EH (cell line): Measurements from ENCODE around the gene ENG.

Experiments used
- DNase-seq: peaks from one replicate; pipeline ENCODE4 v3.0.0-alpha.2; 2015; ENCODE audit warnings: low read depth

Gene ENG

DNA sequence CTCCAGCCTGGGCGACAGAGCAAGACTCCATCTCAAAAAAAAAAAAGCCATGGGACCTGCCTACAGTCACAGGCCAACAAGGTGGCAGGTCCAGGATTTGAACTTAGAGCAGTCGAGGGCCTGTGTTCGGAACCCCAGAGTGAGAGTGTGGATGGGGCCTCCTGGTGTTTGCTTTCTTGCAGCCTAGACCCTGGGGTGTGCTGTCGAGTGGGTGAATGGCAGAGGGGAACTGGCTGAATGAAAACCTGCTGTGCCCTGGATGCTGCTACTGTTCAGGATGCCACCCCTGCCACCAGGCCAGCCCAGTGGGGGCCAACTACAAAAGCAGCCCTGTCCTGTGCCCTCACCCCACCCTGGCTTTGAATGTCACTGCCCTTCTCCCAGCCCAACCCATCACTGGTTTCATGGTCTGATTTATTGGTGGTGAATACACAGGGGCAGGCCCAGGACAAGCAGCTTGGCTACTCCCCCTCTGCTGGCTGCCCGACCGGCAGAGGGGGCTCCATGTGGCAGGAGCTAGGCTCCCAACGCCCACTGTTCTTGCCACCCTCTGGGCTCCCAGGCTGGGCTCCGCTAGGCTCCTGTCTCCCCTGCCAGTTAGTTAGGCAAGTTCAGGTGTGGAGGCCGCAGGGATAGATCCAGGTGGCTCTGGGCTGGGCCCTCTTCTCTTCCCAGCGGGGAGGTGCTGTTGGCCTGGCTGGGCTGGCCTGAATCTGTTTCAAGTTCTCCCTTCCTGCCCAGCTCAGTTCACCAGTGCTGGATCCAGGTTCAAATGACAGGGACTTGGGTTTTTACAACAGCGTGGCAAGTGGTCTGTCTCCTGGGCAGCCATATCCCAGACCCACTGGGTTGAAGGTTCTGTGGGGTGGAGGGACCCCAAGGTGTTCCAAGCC is 39.6 kb downstream of the ENG start:
- no peak for DNase-seq

DNA sequence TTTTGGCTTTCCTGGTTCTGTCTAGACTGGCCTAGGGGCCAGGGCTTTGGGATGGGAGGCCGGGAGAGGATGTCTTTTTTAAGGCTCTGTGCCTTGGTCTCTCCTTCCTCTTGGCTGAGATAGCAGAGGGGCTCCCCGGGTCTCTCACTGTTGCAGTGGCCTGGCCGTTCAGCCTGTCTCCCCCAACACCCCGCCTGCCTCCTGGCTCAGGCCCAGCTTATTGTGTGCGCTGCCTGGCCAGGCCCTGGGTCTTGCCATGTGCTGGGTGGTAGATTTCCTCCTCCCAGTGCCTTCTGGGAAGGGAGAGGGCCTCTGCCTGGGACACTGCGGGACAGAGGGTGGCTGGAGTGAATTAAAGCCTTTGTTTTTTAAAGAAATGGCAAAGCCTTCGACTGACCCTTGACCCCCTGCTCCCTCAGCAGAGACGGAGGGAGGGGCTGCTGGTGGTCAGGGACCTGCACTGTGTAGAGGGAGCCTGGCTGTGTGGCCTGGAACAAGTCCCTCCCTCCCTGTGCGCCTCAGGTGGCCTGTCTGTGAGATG is 40.7 kb downstream of the ENG start:
- DNase-seq: no peak

DNA sequence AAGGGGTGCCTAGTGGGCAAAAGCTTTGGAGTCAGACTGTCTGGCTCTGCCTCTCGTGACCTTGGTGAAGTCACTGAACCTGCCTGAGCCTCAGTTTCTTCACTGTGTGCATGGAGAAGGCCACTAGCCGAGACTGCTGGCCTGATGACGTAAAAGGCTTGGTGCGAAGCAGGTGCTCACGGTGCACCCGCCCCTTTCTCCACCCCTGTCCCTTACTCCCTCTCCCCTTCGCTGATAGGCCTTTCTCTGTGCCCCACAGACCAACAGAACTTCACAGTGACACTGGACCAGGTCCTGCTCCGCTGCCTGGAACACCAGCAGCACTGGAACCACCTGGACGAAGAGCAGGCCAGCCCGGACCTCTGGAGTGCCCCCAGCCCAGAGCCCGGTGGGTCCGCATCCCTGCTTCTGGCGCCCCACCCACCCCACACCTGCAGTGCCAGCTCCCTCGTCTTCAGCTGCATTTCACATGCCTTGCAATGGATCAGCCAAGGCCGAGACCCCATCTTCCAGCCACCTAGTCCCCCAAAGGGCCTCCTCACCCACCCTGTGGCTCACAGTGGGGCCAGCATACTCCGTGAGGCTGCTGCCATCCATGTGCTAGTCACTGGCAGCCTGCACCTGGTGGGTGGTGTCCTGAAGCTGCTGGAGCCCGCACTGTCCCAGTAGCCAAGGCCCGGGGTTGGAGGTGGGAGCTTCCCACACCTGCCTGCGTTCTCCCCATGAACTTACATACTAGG is 41.4 kb downstream of the ENG start:
- DNase-seq: no peak

DNA sequence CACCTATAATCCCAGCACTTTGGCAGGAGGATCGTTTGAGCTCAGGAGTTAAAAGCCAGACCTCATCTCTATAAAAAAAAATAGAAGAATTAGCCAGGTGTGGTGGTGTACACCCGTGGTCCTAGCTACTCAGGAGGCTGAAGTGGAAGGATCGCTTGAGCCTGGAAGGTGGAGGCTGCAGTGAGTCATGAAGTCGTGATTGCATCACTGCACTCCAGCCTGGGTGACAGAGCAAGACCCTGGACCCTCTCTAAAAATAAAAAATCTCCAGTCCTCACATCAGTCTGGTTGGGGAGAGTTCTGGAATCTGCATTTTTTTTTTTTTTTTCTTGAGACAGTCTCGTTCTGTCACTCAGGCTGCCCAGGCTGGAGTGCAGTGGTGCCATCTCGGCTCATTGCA is 42.4 kb downstream of the ENG start:
- DNase-seq: no peak

DNA sequence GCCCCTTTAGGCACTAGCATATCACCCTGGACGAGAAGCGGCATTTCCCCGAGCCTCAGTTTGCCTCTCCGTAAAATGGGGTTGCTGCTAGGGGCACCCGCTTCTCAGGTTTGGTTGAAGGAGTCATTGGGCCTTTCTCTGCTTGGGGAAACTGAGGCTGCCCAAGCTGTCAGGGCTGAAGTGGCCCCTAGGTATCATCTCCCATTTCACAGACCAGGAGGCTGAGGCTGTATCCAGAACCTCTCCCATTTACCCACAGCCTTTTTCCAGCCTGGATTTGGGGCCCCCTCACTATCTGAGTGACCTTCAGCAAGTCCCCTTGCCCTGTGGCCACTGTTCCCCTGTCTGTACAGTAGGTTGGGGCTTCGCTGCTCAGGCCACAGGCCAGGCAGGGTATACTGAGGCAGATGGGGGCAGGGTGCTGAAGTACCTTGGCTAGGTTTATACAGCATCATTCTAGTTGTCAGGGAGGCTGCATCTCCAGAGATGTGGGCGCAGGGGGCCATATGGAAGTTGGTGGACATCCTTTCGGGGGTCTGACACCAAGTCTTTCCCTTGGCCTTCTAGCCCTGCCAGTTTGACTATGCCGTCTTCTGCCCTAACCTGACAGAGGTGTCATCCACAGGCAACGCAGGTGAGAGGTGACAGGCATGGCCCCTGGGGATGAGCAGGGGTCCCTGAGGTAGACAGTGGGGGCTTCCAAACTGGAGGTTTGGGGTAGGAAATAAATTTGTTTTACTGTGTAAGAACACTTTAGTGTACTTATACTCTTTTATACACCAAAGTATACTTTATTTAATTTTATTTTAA is 43.9 kb downstream of the ENG start:
- no peak for DNase-seq

DNA sequence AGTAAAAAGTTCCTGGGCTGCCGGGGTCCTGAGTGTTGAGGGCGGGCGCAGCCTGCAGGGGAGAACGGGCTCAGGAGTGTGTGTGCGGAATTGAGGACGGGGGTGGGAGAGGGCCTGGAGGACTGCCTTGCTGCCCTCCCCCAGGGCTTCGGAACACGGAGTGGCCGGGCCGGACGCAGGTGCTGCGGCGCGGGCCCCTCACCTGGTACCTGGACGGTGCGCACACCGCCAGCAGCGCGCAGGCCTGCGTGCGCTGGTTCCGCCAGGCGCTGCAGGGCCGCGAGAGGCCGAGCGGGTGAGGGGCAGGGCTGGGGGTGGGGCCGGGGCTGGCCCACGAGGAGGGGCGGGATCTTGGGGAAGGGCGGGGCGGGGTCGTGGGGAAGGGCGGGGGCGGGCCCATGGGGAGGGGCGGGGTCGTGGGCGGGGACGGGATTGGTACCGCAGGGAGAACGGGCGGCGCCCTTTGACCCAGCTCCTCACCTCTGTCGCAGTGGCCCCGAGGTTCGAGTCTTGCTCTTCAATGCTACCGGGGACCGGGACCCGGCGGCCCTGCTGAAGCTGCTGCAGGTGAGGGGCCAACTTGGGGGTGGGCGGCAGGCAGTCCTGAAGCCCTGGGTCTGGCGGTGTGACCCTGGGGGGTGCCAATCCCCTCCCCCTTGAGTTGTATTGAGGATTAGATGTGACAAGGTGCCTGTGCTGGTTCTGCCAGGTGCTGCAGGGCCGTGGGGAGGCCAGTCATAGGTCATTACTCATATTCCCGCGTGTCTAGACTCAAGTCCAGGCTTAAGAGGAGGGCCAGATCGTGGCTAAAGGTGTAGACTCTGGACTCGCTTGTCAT is 44.7 kb downstream of the ENG start:
- peak; percentile 30 for DNase-seq

DNA sequence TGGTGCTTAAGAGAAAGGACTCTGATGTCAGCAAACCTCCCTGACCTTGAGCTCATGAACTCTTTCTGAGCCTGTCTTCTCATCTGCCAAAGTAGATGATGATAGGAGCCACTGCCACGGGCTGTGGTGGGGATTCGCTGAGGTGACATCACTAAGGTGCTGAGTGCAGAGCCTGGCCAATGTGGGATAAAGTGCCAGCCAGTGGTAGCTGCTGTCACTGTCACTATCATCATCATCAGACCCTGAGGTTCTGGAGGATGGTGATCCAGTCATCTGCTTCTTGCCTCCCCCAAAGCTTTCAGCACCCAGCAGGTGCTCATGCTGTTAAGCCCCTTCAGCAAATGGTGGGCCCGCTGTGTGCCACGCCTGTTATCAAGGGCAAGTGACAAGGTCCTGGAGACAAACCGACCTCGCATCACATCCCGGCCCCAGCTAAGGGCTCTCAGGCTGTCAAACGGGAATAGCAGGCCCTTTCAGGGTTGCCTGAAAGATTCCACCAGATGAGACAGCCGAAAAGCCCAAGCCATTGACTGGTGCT is 45.4 kb downstream of the ENG start:
- DNase-seq: no peak

DNA sequence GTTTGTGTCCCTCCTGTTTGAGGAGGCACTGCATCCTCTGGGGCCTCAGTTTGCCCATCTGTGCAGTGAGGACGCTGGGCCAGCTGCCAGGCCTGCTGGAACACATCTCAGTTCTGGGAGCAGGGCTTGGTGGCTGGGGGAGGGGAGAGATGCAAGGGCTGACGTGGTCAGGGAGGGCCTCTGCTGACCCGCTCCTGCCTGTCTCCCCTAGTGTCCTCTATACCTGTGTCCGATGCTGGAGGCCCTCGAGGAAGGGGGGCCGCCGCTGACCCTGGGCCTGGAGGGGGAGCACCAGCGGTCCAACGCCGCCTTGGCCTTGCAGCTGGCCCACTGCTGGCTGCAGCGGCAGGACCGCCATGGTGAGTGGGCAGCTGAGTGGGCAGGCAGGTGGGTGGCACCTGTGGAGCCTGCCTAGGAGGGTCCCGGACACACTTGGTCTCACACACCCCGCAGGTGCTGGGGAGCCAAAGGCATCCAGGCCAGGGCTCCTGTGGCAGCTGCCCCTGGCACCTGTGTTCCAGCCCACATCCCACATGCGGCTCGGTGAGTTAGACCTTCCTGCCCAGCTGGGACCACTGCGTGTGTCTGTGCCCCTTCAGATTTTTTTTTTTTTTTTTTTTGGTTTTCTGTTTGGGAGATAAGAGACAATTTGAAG is 46.0 kb downstream of the ENG start:
- DNase-seq: no peak

DNA sequence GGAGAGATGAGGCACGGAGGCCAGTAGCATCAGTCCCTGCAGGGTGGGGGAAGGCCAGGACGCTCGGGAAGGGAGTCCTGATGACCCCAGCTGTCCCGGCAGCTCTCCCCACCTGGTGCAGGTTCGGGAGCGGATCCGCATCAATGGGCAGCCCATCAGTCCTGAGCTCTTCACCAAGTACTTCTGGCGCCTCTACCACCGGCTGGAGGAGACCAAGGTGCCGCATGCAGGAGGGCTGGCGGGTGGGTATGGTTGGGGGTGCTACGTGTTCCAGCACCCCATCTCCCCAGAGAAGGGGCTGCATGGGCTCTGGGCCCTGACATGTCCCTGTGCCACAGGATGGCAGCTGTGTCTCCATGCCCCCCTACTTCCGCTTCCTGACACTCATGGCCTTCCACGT is 47.6 kb downstream of the ENG start:
- DNase-seq: no peak

DNA sequence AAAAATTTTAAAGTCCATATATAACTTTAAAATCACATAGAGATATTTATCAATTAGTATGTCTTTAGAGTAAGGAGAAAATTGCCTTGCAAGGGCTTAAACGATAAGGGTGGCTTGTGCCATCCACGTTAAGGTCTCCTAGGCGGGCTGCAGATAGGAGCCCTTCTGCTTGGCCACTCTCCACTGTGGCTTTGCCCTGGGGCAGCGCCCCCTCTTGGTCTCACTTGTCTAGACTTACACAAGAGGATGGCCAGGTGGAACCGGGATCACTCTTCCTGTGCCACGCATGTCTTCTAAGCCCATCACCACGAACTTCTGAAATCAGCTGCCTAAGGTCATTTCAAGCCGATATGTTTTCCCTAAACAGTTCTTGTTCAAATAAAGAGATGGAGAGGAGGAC is 48.8 kb downstream of the ENG start:
- peak; percentile 29 for DNase-seq

DNA sequence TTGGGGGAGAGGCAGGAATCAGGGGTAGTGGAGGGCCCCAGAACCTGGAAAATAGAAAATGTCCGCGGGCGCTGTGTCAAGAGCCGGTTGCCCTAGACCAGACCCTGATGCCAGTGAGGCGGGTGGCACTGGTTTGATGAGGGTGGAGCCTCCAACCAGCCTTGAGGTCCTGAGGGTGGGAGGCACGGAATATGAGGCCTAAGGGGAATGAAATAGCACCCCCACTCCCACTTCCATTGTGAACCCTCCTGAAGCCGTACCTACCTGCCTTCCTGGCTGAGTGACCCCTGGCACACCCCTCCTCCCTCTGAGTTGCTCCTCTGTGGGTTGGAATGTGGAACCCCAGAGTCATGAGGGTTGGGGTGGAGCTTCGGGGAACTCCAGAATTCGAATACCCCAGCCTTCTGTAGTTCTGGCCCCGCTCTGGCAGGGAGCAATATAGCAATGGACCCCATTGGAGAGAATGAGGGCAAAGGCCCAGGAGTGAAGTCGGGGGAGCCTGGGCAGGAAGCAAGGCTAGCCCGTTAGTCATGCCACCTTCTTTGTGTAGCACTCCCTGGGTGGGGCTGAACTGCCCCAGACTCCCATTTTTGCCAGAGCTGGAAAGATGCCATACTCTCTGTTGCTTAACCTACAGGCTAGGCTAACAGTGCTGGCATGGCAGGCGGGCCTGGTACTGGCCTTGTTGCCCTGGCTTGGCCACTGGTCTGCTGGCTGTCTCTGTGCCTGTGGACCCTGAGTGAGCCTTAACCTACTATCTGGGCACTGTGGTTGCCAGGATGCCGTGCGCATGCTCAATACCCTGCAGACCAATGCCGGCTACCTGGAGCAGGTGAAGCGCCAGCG is 50.7 kb downstream of the ENG start:
- DNase-seq: peak; percentile 67

DNA sequence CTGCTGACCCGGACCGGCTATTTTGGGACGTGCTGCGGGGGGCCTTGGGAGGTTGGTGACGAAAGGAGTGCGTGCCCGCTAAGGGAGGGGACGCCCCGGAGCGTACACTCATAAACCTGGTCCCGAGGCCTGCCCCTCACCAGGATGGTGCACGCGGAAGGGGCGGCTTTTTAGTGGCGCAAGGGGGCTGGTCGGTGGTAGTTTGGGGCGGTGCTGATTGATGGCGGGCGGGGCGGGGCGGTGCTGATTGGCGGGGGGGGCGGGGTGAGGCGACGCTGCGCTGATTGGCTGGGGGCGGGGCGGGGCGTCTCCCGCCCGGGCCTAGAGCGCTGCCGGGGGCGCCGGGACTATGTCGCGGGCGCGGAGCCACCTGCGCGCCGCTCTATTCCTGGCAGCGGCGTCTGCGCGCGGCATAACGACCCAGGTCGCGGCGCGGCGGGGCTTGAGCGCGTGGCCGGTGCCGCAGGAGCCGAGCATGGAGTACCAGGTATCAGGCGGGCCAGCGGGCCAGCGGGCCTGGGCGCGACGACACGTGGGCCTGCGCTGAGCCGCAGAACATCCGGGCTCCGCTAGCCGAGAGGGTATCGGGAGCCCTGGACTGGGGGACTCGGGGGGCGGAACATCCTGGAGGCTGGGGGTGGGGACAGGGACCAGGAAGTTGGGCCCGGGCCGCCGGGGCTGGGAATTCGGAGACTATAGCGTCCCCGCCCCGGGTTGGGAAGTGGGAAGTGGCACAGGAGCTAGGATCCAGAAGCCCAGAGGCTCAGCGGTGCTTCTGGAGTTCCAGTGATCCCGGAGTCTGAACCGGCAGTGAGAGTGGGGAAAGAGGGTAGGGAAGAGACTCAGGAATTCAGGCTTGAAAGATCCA is 51.6 kb downstream of the ENG start, which contains the start of gene FPGS:
Gene FPGS, plus strand, starts transcription at position 307 of the 868 bp plus-strand sequence. Its CDS starts 43 bp downstream, at position 350.
- peak; percentile 95 for DNase-seq

DNA sequence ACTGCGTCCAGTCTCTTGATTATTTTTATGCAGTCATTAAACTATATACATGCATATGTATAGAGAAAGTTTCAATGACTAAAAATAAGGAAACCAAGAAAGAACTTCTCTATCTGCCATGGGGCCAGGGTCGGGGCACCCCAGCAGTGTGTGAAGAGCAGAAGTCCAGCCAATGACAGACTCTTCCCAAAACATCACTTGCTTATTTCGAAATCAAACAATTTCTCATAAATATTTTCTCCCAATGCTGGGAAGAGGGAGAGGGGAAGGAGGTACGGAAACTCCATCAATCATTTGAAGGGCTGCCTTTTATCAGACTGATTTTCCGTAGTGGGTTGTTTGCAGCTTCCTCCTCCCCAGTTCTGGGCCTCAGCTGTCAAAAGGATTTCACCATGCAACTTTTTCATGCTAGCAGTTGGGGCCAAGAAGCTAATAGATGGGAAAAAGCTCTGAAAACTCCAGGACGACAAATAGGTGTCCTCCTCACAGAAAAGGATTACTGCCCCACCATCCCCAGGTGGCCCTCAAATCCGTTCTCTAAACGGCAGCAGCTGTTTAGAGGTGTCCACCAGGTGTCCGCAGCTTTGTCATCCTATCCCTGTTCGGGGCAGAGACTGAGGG is 52.4 kb downstream of the ENG start:
- peak; percentile 18 for DNase-seq

DNA sequence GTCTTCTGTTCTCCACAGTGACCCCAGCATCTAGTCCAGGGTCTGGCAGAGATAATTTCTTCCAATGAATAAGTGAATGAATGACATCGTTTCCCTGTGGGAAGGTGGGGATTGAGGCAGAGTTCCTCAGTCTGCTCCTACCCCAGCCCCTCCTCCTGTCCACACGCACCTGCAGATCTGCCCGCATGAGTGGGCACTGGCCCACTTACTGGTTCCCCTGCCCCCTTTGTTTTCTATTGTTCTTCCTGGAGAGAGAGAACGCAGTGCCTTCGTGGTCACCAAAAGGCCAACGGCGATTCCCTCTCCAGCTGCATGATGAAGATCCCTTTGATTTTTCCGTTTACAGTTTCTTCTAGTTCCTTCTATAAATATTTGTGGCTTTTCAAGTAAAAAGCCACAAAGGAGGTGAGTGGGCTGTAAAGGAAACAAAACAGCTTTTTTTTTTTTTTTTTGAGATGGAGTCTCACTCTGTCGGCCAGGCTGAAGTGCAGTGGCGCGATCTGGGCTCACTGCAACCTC is 57.5 kb downstream of the ENG start:
- peak; percentile 54 for DNase-seq

DNA sequence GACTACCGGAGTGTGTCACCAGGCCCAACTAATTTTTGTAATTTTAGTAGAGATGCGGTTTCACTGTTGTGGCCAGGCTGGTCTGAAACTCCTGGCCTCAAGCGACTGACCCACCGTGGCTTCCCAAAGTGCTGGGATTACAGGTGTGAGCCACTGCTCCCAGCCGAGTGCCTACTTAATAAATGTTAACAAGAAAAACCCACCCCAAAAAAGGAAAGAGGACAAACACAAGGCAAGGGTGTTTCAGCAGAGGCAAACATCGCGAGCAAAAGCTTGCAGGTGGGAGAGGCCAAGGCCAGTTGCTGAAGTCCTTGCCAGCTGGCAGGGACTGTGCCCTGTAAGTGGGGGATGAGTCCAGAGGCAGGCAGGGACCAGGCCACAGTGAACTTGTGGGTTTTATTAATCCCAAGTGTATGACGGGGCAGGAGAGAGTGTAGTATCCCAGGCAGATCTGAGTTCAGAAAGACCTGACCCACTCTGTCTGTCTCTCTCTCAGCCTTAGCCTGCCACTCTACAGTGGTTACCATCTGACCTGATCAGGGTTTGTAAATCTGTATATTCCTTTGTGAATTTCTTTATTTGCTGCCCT is 58.1 kb downstream of the ENG start:
- DNase-seq: peak; percentile 51

DNA sequence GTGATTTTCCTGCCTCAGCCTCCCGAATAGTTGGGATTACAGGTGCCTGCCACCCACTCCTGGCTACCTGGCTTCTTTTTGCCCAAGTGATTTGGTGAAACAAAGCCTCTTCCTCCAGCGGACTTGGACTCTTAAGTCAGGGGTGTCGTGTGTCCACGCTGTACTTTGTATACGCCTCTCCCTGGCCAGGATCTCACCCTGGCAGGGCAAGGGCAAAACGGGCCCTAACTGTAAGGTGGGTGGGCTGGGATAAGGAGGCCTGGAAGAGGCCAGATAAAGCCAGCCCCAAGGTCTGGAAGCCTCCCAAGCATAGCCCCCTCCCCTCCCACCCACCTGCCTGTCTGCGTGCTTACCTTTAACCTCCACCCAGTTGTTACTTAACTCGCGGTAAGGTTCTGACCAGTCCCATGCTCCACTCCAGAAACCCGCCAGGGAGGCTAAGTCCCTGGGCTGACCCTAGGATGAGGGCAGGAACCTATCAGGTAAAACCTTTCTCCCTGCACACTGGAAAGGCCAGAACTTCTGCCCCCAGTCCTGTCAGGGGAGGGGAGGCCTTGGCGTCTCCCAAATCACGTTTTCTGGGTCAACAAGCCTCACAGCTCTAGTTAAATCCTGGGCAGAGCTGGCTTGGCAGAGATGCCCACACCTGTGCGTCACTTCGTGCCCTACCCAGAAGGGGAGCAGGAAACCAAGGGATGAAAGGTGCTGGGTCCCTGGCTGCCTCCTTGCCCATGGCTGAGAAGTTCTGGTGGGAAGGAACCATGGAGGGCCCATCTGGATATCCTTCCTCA is 60.3 kb downstream of the ENG start:
- no peak for DNase-seq
